Thyroid gland (tissue), 4 donors: ENCODE results near the gene MT1F.

Source experiments
- POLR2A ChIP-seq, 2 donors: fragments of 450-650 bp; IDR thresholded peaks; one replicate each; pipeline ENCODE4 v1.6.1; 2017; ENCODE audit warnings: antibody characterized with exemption in 2 of 2, mild to moderate bottlenecking in 2 of 2, moderate library complexity in 1 of 2
- TF ChIP-seq, protein P1 (sequence below), 6 experiments: fragments of 200-600 bp in 3 of 6; fragments of 450-650 bp in 3 of 6; sonication (generic) in 3 of 6; IDR thresholded peaks; one replicate each; pipeline ENCODE4 v1.5.1; 2016 to 2019; ENCODE audit warnings: antibody characterized with exemption in 6 of 6, mild to moderate bottlenecking in 2 of 6, inconsistent platforms in 1 of 6, moderate library complexity in 1 of 6

DNA sequence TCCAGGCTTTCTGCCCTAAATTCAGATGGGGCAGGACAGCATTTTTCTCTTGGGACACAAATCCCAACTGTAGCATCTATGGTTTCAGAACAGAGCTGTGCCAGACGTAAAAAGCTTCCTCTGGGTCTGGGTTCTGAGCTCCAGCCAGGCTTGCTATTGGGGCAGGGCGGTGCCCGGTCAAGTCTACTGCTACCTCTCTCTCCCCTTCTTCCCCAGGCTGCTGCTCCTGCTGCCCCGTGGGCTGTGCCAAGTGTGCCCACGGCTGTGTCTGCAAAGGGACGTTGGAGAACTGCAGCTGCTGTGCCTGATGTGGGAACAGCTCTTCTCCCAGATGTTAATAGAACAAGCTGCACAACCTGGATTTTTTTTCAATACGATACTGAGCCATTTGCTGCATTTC is 24.2 kb upstream of the MT1F start:
- TF ChIP-seq, protein P1, sequence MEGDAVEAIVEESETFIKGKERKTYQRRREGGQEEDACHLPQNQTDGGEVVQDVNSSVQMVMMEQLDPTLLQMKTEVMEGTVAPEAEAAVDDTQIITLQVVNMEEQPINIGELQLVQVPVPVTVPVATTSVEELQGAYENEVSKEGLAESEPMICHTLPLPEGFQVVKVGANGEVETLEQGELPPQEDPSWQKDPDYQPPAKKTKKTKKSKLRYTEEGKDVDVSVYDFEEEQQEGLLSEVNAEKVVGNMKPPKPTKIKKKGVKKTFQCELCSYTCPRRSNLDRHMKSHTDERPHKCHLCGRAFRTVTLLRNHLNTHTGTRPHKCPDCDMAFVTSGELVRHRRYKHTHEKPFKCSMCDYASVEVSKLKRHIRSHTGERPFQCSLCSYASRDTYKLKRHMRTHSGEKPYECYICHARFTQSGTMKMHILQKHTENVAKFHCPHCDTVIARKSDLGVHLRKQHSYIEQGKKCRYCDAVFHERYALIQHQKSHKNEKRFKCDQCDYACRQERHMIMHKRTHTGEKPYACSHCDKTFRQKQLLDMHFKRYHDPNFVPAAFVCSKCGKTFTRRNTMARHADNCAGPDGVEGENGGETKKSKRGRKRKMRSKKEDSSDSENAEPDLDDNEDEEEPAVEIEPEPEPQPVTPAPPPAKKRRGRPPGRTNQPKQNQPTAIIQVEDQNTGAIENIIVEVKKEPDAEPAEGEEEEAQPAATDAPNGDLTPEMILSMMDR (IDR thresholded peaks at IDR 0.05) = no peak
- TF ChIP-seq POLR2A (IDR thresholded peaks at IDR 0.05) = no peak
